Measurements from ENCODE around the gene MAB21L4.

DNA sequence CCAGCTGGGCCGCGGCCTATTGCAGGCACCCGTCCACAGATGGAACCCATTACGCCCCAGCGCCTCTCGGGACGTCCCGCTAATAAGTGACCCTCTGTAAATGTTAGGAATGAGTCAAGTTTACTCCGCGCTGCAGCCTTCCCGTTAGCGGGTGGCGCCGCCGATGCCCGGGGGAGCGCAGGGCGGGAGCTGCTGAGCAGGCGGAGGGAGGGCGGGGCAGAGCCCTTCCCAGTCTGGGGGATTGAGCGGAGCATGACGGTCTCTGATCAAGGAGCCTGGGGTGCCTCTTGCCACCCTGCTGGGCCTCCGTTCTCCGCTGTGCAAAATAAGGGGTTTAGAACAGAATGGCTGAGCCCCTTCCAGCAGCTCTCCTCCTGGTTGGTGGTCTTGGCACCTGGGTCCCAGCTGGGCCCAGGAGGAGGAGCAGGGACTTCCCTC, 20.6 kb upstream of the MAB21L4 start:
- TF ChIP-seq MYC (IDR thresholded peaks at IDR 0.05; ENCODE audit: borderline replicate concordance, low read length) (no peak), MAZ (IDR thresholded peaks at IDR 0.05; ENCODE audit: borderline replicate concordance, low read depth, low read length) (no peak), HOXB5 (CRISPR knock-in tag; IDR thresholded peaks at IDR 0.05) (no peak), EP300 (IDR thresholded peaks at IDR 0.05) (no peak), POLR2A (IDR thresholded peaks at IDR 0.05; ENCODE audit: low read length) (peak; percentile 25), CHD2 (IDR thresholded peaks at IDR 0.05; ENCODE audit: low read length, partially characterized antibody) (no peak), SMC3 (IDR thresholded peaks at IDR 0.05) (no peak)
- TF ChIP-seq, protein P1, sequence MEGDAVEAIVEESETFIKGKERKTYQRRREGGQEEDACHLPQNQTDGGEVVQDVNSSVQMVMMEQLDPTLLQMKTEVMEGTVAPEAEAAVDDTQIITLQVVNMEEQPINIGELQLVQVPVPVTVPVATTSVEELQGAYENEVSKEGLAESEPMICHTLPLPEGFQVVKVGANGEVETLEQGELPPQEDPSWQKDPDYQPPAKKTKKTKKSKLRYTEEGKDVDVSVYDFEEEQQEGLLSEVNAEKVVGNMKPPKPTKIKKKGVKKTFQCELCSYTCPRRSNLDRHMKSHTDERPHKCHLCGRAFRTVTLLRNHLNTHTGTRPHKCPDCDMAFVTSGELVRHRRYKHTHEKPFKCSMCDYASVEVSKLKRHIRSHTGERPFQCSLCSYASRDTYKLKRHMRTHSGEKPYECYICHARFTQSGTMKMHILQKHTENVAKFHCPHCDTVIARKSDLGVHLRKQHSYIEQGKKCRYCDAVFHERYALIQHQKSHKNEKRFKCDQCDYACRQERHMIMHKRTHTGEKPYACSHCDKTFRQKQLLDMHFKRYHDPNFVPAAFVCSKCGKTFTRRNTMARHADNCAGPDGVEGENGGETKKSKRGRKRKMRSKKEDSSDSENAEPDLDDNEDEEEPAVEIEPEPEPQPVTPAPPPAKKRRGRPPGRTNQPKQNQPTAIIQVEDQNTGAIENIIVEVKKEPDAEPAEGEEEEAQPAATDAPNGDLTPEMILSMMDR (IDR thresholded peaks at IDR 0.05), result no peak
- TF ChIP-seq, protein P2, sequence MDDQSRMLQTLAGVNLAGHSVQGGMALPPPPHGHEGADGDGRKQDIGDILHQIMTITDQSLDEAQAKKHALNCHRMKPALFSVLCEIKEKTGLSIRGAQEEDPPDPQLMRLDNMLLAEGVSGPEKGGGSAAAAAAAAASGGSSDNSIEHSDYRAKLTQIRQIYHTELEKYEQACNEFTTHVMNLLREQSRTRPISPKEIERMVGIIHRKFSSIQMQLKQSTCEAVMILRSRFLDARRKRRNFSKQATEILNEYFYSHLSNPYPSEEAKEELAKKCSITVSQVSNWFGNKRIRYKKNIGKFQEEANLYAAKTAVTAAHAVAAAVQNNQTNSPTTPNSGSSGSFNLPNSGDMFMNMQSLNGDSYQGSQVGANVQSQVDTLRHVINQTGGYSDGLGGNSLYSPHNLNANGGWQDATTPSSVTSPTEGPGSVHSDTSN (IDR thresholded peaks at IDR 0.05), result no peak

Data from A549 (cell line).